CD4-positive, alpha-beta T cell (primary cell): Measurements from ENCODE around the gene MT1G. TPM values are rescaled to one million over a fixed set of nuclear protein-coding genes. Genes with fewer than 3 reads are reported as not detected.

Source experiments
- ATAC-seq: fragments of 200-7000 bp; cut with Tn5 transposase; one replicate; pipeline ENCODE4 v1.10.0; 2022; ENCODE audit warnings: mild to moderate bottlenecking; ENCODE audit not compliant: poor library complexity
- CTCF ChIA-PET: fragments of 350-600 bp; sonication (Branson Sonifier 250); formaldehyde crosslinking; loops from one replicate; lab custom pipeline; 2021; ENCODE audit warnings: antibody characterized with exemption, inconsistent platforms; lab: Charles Lee
- POLR2A ChIA-PET: fragments of 350-600 bp; sonication (Branson Sonifier 250); formaldehyde crosslinking; loops from one replicate; lab custom pipeline; 2021; ENCODE audit warnings: antibody characterized with exemption, inconsistent platforms; lab: Charles Lee
- DNase-seq, 14 experiments: peaks; one replicate each; pipeline ENCODE4 v3.0.0-alpha.2; 2013 to 2020; ENCODE audit warnings: mixed read lengths in 2 of 14
- H3K27ac ChIP-seq, 2 donors: one replicate each; pipeline versions ENCODE4 v1.5.1 to v1.7.0; 2013; ENCODE audit warnings: low read length in 2 of 2, low read depth in 1 of 2, mild to moderate bottlenecking in 1 of 2
- H3K27me3 ChIP-seq, 2 experiments: 1 replicate in 1 of 2; 2 replicates in 1 of 2; pipeline versions ENCODE4 v1.6.1 to v1.7.0; 2013; ENCODE audit warnings: low read length in 2 of 2, control low read depth in 1 of 2, mild to moderate bottlenecking in 1 of 2, moderate library complexity in 1 of 2; ENCODE audit not compliant: insufficient read depth in 2 of 2, control insufficient read depth in 1 of 2
- H3K36me3 ChIP-seq: one replicate; pipeline ENCODE4 v1.6.1; 2013; ENCODE audit warnings: low read length, control low read depth; ENCODE audit not compliant: insufficient read depth
- H3K4me1 ChIP-seq: one replicate; pipeline ENCODE4 v1.6.1; 2013; ENCODE audit warnings: low read length, control low read depth; ENCODE audit not compliant: insufficient read depth
- H3K4me3 ChIP-seq: one replicate; pipeline ENCODE4 v1.5.1; 2013; ENCODE audit warnings: mild to moderate bottlenecking, low read length, moderate library complexity
- H3K9me3 ChIP-seq, 2 experiments: 1 replicate in 1 of 2; 2 replicates in 1 of 2; pipeline versions ENCODE4 v1.6.1 to v1.7.0; 2013; ENCODE audit warnings: low read length in 2 of 2, mild to moderate bottlenecking in 2 of 2, control low read depth in 1 of 2, moderate library complexity in 1 of 2; ENCODE audit not compliant: control insufficient read depth in 1 of 2, insufficient read depth in 1 of 2
- H3K27ac Mint-ChIP-seq: one replicate; pipeline ENCODE4 v1.8.0; 2020; ENCODE audit warnings: mixed read lengths
- H3K27me3 Mint-ChIP-seq: one replicate; pipeline ENCODE4 v1.8.0; 2021; ENCODE audit warnings: mixed read lengths
- H3K36me3 Mint-ChIP-seq: one replicate; pipeline ENCODE4 v1.8.0; 2021; ENCODE audit warnings: low read depth, mixed read lengths
- H3K4me1 Mint-ChIP-seq: one replicate; pipeline ENCODE4 v1.8.0; 2021; ENCODE audit warnings: low read depth, mixed read lengths
- H3K4me3 Mint-ChIP-seq: one replicate; pipeline ENCODE4 v1.8.0; 2020; ENCODE audit warnings: mild to moderate bottlenecking, mixed read lengths
- H3K9me3 Mint-ChIP-seq: one replicate; pipeline ENCODE4 v1.8.0; 2020; ENCODE audit warnings: mixed read lengths
- CTCF ChIP-seq: fragments of 200-600 bp; IDR thresholded peaks from one replicate; pipeline ENCODE4 v1.8.0; 2022; ENCODE audit warnings: antibody characterized with exemption, mild to moderate bottlenecking
- intact Hi-C, 2 experiments: fragments of 100-400 bp; cut with DNase I in 1 of 2; cut with micrococcal nuclease in 1 of 2; formaldehyde crosslinking; loops; one replicate each; pipeline versions ENCODE4 v1.15.1 to v1.9.0; 2023 to 2025; cut with DNase I, micrococcal nuclease
- total RNA-seq, 174 experiments: library from RNA in 2 of 174; stranded (reverse) in 2 of 174; gene quantifications; one replicate each; pipeline ENCODE4 v1.2.3 and lab custom pipeline; 2021 to 2026

The MT1G gene
- total RNA-seq, 2 experiments from 2014 or later, result not detected

DNA sequence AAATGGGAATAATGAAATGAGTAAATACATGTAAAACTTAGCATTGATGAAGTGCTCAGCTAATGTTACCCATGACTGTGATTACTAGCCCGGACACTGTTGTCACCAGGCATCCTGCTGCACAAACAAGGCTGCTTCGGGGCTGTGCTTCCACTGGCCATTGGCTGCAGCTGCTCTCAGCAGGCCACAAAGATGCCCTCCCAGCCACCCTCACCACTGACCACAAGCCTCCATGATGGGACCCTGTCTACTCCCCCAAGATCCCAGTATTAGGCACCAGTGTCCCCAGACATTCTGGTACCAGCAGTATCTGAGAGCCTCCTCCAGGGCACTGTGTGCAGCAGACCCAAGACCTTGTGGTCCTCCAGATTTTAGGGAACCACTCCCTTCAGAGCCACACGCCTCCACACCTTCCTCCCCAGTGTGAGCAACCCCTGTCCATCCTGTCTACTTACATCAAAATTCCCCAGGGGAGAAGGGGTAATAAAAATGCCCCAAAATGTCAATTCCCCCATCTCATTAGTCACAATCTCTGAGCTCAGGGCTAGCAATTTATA lies 42.4 kb upstream of the MT1G start:
- ChIA-PET CTCF (interaction anchor here (1.3 kb wide), 1 partner anchor 8 kb away, joined by 5 read pairs; no protein-coding TSS in a partner anchor), POLR2A (interaction anchor here (1.1 to 2.3 kb wide), 2 partner anchors 10 to 476 kb away, joined by 4 to 9 read pairs; partner anchors contain the start of genes PSME3IP1 and RSPRY1)
- Mint-ChIP-seq H3K27ac (peak overlapping the region; percentile 92), H3K4me1 (peaks cover 28% of the 10 kb centered on the region), H3K9me3 (no peaks in the 10 kb centered on the region), H3K4me3 (peak overlapping the region; percentile 48), H3K27me3 (no peaks in the 10 kb centered on the region), H3K36me3 (no peaks in the 10 kb centered on the region)
- Histone ChIP-seq H3K4me1 (peaks cover 26% of the 10 kb centered on the region), H3K27me3 (no peaks in the 10 kb centered on the region), H3K4me3 (no peak overlapping the region), H3K36me3 (no peaks in the 10 kb centered on the region), H3K27ac (no peak overlapping the region), H3K9me3 (no peaks in the 10 kb centered on the region)
- no peak for TF ChIP-seq CTCF
- DNase-seq (no peak), ATAC-seq (no peak)
- intact Hi-C loops, result no loop called here

GRCh38 chr16:56709443-56710040 lies 41.7 kb upstream of the MT1G start:
- TF ChIP-seq CTCF, result no peak
- Mint-ChIP-seq H3K36me3 (no peaks in the 10 kb centered on the region), H3K27ac (peak overlapping the region; percentile 92), H3K9me3 (no peaks in the 10 kb centered on the region), H3K27me3 (no peaks in the 10 kb centered on the region), H3K4me1 (peaks cover 28% of the 10 kb centered on the region), H3K4me3 (peak overlapping the region; percentile 83)
- intact Hi-C loops, result loop anchor here (2.0 to 10.0 kb wide), 4 partner anchors 19 to 765 kb away; partner anchors contain the start of gene AMFR (in 1 of the 2)
- no peaks in the 10 kb centered on the region for H3K9me3 ChIP-seq
- ChIA-PET POLR2A (interaction anchor here (1.1 to 2.9 kb wide), 7 partner anchors 10 to 476 kb away, joined by 4 to 16 read pairs (median 9); partner anchors contain the start of genes BBS2, MT2A, NUP93 and PSME3IP1), CTCF (no interaction called here)
- H3K27me3 ChIP-seq, result no peaks in the 10 kb centered on the region
- peak overlapping the region; percentile 35 for H3K4me3 ChIP-seq
- peaks cover 26% of the 10 kb centered on the region for H3K4me1 ChIP-seq
- H3K36me3 ChIP-seq, result no peaks in the 10 kb centered on the region
- H3K27ac ChIP-seq, result peak overlapping the region in 1 of 2 donors; percentile 50
- ATAC-seq (no peak), DNase-seq (no peak)

GRCh38 chr16:56708525-56709442 lies 40.9 kb upstream of the MT1G start:
- ChIA-PET CTCF (no interaction called here), POLR2A (interaction anchor here (0.6 to 2.9 kb wide), 10 partner anchors 11 to 477 kb away, joined by 3 to 16 read pairs (median 6); partner anchors contain the start of genes BBS2, MT2A, NUP93 and PSME3IP1)
- Histone ChIP-seq H3K27ac (peak overlapping the region in 1 of 2 donors; percentile 50), H3K36me3 (no peaks in the 10 kb centered on the region), H3K4me3 (peak overlapping the region; percentile 35), H3K27me3 (no peaks in the 10 kb centered on the region), H3K4me1 (peaks cover 26% of the 10 kb centered on the region), H3K9me3 (no peaks in the 10 kb centered on the region)
- ATAC-seq (peak; percentile 90), DNase-seq (peak in 13 of 14 experiments; percentile 10 to 63 (median 41))
- TF ChIP-seq CTCF, result no peak
- Mint-ChIP-seq H3K4me3 (peak overlapping the region; percentile 83), H3K27me3 (no peaks in the 10 kb centered on the region), H3K4me1 (peaks cover 28% of the 10 kb centered on the region), H3K27ac (peak overlapping the region; percentile 92), H3K9me3 (no peaks in the 10 kb centered on the region), H3K36me3 (no peaks in the 10 kb centered on the region)
- intact Hi-C loops, result loop anchor here (2.0 to 10.0 kb wide), 4 partner anchors 20 to 764 kb away; partner anchors contain the start of gene AMFR (in 1 of the 2)
